ENCODE results near the gene ADGRL3.

ADGRL3 gene

DNA sequence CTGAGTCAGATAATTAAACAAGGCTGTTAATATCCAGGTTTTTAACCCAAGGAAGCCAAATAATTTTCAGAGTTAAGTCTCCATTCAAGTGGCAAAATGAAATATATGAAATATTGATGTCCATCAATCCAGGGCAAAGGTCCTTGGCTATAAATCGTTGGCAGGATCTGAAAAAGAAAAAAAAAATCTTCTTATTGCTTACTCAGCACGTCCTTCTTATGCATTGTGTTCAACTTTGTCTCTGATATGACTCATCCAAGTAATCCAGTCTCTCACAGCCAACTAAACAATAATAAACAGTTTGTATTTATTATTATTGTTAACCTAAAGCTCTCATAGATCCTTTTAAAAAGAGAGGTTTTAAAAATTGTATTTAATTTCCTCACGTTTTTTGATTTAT lies 851.2 kb downstream of the ADGRL3 start:
- DNase-seq = no peak

GRCh38 chr4:62053974-62054373 lies 853.8 kb downstream of the ADGRL3 start:
- no peak for DNase-seq

DNA sequence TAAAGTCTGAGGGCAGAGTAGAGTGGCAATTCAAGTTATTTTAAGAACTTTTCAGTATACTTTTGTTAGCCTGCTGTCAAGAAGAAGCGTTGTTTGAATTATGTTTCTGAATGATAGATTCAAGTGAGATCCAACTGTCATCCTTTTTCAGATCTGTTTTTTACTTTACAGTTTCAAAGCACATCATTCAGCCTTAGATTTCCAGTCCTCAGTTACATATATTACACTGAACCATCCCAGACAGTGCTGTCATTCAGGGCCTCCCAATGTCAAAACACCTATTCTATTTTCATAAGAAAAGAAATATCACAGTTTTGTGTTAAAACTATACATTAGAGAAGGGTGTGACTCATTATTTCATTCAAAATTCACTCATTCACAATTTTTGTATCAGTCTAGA lies 856.9 kb downstream of the ADGRL3 start:
- no peak for DNase-seq

DNA sequence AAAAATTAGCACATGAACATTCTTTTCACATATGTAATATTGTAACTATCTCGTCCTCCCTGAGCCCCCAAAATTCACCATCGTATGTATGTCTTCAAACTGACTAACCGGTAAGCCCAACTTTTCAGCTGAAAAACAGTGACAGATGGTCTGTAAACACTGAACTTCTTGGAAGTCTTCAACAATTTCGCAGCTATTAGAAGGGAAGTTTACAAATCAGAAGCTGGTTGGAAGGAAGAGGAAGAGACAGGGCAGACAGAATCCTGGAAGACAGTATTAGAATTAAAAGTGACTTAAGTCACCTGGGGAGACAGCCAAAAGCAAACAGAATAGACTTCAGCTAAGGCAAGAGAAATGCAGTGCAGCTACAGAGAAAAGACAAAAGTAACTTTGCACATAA lies 858.4 kb downstream of the ADGRL3 start:
- no peak for DNase-seq

DNA sequence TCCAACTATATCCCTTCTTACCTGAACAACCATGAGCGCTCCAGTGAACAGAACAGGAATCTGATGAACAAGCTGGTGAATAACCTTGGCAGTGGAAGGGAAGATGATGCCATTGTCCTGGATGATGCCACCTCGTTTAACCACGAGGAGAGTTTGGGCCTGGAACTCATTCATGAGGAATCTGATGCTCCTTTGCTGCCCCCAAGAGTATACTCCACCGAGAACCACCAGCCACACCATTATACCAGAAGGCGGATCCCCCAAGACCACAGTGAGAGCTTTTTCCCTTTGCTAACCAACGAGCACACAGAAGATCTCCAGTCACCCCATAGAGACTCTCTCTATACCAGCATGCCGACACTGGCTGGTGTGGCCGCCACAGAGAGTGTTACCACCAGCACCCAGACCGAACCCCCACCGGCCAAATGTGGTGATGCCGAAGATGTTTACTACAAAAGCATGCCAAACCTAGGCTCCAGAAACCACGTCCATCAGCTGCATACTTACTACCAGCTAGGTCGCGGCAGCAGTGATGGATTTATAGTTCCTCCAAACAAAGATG lies 870.2 kb downstream of the ADGRL3 start:
- no peak for DNase-seq

- DNase-seq = no peak
Observed at GRCh38 chr4:62075089-62075488, 875.0 kb downstream of the ADGRL3 start.

DNA sequence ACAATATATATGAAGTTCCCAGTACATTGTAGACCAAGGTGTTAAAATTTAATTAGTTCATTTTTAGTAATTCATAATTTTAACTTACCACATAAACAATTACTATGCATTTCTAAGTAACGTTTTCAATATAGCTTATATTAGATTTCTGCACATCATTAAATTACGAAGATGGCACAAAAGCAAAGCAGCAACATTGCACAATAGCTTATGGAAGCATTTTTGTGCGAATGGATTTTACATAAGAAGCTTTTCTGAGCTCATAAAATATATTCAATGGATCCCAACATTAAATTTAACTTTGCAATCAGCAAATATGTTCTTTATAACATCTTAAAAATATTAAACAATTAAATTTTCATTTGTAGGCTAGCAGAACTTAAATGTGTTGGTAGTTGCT lies 875.4 kb downstream of the ADGRL3 start:
- DNase-seq = no peak

DNA sequence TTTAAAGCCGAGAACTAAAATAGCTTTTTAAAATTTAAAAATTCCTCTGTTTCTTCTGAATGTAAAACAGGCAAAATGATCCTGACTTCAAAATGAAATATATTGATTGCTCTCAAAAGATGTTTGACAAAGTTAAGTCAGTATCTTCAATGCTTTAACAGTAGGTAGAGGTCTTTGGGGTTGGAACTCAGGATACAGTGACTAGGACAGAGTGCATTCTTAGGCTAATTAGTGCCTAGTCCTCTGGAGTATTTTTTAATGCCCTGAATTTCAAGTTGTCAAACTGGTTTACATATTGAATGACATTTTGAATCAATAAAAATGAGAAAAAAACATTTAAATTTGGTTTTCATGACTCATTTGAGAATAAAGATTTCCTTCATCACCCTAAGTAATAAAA lies 877.3 kb downstream of the ADGRL3 start:
- no peak for DNase-seq

DNA sequence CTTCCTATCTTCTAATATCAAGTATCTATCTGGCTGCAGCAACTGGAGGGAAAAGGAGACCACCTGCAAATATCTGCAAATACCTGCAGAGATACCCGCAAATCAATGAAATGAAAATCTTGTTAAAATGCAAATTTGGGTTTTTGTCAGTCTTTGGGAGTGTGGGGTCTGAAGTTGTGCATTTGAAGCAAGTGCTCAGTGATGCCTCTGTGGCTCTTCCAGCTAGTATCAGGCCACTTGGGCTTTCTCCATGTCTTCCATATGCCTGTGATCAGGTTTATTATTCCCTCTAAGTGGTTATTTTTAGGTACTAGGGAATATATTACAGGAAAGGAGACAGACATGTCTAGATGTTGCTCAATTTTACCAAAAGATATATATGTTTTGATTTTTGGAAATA lies 880.3 kb downstream of the ADGRL3 start:
- no peak for DNase-seq

DNA sequence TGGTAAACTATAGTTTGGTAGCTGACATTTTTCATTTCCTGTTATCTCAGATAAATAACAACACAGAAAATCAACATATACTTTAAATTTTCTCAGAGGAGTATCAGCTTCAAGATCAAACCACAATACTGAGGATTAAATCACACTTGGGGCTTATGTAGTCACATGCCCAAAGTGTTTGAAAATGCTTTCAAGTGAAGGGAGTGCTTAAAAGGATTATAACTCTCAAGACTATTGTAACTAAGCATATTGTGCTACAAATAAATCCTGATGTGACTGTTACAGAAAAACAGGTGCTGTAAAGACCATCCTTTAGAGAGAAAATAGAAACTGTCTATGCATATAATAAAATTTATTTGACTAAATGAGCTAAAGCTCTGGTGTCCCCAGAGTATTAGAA lies 887.6 kb downstream of the ADGRL3 start:
- no peak for DNase-seq

DNA sequence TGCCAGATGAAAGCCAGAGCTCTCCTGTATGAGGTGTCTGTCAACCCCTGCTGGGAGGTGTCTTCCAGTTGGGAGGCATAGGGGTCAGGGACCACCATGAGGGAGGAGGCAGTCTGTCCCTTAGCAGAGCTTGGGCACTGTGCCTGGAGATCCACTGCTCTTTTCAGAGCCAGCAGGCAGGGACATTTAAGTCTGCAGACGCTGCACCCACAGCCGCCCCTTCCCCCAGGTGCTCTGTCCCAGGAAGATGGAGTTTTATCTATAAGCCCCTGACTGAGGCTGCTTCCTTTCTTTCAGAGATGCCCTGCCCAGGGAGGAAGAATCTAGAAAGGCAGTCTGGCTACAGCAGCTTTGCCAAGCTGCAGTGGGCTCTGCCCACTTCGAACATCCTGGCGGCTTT lies 893.6 kb downstream of the ADGRL3 start:
- DNase-seq = no peak

- no peak for DNase-seq
Observed at GRCh38 chr4:62096881-62097280, 896.8 kb downstream of the ADGRL3 start.

GRCh38 chr4:62115216-62115615 lies 915.1 kb downstream of the ADGRL3 start:
- DNase-seq = no peak

DNA sequence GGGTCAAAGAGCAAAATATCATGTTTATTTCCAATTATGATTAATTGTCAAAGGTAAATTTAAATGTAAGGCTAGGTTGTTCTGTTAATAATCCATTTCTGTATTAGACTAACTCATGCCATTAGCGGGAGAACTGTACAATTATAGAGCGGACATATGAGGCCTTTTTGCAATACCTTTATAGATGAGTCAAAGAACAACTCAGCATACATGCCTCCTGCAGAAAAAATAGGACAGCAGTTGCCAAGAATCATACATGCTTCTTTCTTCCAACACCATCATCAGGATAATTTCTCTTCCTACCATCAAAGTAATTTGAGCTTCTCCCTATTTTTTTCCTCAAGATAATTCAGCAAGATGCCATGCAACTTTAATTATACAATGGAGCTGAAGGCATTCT lies 917.8 kb downstream of the ADGRL3 start:
- no peak for DNase-seq

DNA sequence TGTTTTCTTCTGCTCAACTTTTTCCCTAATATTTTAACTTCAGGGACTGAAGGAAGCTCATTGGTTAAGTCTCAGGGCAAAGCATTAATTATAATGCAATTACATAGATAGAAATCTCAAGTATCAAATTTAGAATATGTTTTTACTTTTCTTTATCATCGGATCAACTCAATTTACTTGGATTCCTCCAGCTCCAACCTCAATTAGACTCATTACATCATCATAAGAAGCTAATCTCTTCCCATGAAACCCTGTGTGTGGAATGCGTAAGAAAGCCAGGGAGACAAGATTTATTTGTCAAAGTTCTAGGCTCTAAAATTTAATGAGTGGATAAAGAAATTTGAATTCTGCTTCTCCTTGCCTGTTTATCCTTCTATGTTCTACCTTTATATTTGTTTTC lies 918.4 kb downstream of the ADGRL3 start:
- DNase-seq = no peak

- DNase-seq = no peak
Observed at GRCh38 chr4:62119195-62119594, 919.1 kb downstream of the ADGRL3 start.

- DNase-seq = no peak
Observed at GRCh38 chr4:62126064-62126732, 926.1 kb downstream of the ADGRL3 start.
